ENCODE data around the gene CCHCR1.
A peak's percentile ranks its signal among the peaks of the same experiment; 100 is the strongest.

CCHCR1 gene

GRCh38 chr6:31126396-31127175 is 31.0 kb downstream of the CCHCR1 start:
- DNase-seq: no peak

- no peak for DNase-seq
Measured at GRCh38 chr6:31125586-31126363, 31.8 kb downstream of the CCHCR1 start.

GRCh38 chr6:31125162-31125561 is 32.4 kb downstream of the CCHCR1 start:
- no peak for DNase-seq

DNA sequence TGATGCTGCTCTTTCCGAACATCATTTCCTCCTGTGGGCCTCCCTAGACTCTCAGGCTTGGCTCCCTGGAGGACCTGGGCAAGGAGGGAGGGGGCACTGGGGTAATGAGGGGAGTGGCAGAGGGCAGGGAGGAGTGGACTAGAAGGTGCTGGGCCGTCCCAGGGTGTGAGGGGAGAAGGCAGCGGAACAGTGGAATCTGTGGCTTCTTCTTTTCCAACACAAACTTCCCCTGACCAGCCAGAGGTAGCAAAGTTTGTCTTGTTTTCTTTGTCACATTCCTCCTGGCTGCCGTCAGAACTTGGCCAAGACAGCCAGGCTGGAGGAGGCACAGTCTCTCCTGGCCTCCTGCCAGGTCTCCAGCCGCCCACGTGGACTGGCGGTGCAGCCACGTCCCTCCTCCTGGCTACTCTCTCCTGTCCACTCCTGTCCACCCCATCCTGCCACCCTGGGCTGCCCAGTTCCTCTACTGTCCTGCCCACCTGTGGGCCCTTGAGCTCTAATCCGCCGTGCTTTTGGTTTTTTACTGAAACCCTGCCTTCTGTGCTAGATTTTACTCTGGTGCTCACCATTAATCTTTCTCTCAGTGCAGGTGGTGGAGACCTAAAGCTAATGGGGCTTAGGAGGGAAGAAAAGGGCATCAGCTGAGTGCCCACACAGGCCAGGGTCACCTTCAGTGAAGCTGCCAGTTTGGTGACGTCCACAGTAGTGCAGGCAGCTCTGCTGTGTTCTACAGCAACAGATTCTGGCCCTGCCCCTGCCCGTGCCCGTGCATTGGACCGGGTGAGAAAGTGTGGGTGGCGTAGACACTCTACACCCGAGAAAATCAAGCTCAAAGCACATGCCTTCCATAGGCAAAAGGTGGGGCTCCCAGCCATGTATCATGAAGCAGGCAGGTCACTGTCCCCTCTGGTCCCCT is 34.6 kb downstream of the CCHCR1 start:
- peak; percentile 57 for DNase-seq

DNA sequence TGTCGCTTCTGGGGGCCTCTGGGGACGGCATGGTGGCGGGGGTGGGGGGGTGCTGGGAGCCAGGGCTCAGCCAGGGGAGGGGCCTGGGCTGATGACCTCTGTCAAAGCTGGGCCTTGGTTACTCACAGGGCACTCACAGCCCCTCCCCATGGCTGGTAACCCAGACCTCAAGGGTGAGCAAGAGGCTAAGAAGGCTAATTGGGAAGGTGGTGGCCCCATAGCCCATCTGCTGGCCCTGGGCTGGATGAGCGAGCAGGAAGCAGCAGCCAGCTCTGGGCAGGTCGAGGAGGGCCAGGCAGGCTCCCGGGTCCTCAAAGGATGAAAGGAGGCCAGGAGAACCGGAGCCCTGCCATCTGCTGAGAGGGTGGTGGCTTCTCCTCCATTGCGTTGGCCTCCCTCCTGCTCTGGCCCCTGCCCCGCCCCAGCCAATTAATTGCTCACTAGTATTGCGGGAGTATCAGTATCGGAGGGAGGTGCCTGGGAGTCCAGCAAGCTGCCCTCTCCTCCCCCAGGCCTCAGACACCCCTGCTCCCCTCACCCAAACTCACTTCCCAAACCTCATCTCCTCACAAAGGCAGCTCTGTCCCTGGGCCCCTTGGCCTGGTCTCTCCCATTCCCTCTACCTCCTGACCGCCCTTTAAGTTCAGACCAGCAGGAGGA is 36.3 kb downstream of the CCHCR1 start:
- DNase-seq: no peak

DNA sequence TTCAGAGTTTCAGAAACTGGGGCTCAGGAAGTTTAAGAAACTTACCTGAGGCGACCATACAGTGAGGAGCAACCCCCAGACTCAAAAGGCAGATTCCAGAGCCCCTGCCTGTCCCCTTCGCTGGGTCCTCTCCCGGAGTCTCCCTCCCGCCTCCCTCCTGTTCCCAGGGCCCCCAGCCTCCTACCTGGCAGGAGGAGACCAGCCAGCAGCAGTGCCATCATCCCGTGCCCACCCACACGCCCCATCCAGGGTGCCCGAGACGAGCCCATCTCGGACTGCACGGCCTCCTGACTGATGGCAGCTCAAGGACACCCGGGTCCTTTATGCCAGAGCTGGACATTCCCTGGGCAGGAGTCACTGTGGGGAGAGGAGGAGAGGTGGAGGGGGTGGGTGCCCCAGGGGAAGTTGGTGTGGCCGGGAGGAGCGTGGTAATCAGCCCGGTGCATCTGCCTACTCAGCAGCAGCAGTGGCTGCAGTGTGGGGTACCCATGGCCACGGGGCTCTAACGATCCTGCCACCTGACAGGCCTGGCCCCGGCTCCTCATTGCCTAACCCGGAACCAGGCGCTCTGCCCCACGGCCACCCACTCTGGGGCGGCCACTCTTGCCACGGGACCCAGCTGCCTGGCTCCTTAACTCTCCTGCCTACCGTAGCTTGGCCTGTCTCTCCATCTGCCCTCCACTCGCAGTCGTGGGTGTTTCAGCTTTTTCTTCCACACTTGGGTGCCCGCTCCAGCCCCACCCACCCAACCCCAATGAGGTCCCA is 37.3 kb downstream of the CCHCR1 start, which contains the start of gene CDSN:
Gene CDSN (minus strand): TSS at position 296 of the 765 bp plus-strand sequence. CDS start 27 bp downstream, at position 269.
- DNase-seq: no peak

GRCh38 chr6:31118178-31118577 is 39.4 kb downstream of the CCHCR1 start:
- DNase-seq: no peak

DNA sequence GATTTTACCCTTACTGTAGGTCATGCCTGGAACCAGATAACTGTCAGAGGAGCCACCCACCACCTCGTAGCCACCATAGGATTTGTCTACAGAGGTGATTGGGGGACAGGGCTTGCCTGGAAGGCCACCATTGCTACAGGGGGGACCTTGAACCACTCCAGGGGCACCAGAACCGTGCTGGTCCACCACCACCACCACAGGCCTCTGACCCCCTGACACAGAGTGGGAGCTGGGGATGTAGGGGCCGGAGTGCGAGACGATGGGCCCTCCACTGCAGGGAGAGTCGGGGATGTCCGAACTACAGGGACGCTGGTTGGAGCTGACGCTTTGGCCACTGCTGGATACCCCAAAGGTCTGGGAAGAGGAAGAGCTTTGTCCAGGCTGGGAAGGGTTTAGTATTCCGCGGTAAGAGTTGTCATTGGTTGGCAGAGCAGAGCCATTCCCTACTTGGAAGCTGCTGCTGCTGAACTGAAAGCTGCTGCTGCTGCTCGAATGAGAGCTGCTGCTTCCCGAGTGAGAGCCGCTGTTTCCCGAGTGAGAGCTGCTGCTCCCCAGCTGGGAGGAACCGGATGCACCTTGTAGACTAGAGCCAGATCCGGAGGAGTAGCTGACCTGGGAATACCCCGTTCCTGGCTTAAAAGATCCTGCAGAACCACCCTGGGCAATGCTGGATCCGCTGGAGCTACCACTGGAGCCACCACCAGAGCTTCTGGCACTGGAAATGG is 40.8 kb downstream of the CCHCR1 start:
- no peak for DNase-seq

GRCh38 chr6:31115941-31116560 is 41.6 kb downstream of the CCHCR1 start:
- DNase-seq: no peak

DNA sequence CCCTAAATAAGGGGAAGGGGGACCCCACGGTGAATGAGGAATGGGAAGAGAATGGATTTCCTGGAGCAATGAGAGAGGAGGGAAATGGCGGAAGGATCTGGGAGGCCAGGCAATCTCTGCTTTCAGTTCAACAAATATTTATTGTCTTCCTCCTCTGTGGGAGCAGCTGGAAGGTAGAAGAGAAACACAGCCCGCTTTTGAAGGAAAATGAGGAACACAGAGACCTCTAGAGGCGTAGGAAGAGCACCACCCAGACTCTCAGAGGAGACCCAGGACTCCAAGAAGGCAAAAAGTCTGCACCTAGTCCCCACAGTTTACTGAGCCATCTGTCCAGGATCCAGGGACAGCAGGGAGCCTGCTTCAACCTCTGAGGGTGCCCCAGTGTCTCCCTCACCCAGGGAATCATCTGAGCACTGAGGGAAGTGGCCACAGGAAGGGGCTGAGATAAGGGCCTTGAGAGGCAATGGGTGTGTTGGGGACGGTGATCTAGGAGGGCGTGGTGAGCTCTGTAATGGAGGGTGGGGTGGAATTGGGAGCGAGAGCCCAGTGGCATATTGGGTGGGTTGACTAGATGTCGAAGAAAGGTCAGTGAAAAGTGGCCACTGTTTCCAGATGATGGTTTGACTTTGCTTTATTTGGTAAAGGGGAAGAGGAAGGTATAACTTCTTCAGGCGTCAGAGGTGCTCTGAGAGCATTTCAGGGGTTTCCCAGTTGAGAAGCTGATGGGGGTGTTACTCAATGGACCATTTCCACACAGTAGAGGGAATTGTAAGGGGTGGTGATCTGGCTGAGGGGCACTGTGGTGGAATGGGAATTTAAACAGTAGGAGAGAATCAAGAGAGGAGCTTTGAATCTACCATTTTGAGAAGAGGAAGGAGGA is 42.4 kb downstream of the CCHCR1 start:
- peak; percentile 34 for DNase-seq

GRCh38 chr6:31114541-31114878 is 43.1 kb downstream of the CCHCR1 start, which contains the start of gene PSORS1C1:
TSS of gene PSORS1C1 (plus strand) at chr6:31114800. CDS start at chr6:31129633, 14,833 bp downstream.
- peak; percentile 40 for DNase-seq

DNA sequence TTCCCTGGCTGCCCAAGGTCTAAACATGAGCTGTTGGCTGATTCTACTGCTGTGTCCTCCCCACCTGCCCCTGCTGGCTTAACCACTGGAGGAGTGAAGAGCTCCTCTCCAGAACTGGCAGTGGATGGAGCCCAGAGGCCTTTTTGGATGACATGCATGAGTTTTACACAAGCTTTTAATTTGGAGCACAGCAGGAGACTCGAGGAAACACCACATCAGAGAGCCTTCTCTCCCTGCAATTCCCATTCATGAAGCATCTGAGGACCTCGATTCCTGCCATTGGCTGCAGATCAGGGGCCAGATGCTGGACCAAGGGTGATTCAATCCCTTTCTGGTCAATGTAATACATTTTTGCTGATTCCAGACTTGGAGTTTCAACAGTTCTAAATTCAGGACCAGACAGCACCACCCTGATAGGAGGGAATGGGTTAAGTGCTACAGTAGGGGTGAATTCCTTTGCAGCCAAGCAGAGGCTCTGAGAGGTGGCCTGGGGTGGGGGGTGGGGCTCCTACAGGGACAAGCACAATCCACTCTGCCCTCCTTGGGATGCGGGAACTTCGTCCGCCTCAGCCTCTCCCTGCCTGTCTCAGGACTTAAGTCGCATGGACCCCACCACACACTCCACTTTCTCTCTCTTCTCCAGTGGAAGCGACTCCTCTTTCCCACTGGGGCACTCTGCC is 43.6 kb downstream of the CCHCR1 start:
- no peak for DNase-seq

- no peak for DNase-seq
Measured at GRCh38 chr6:31112478-31112877, 45.1 kb downstream of the CCHCR1 start, which contains the start of gene C6orf15. TSS of gene C6orf15 (minus strand) at chr6:31112575. CDS start at chr6:31112555, 20 bp downstream.

- DNase-seq: no peak
Measured at GRCh38 chr6:31111712-31112111, 45.9 kb downstream of the CCHCR1 start.

DNA sequence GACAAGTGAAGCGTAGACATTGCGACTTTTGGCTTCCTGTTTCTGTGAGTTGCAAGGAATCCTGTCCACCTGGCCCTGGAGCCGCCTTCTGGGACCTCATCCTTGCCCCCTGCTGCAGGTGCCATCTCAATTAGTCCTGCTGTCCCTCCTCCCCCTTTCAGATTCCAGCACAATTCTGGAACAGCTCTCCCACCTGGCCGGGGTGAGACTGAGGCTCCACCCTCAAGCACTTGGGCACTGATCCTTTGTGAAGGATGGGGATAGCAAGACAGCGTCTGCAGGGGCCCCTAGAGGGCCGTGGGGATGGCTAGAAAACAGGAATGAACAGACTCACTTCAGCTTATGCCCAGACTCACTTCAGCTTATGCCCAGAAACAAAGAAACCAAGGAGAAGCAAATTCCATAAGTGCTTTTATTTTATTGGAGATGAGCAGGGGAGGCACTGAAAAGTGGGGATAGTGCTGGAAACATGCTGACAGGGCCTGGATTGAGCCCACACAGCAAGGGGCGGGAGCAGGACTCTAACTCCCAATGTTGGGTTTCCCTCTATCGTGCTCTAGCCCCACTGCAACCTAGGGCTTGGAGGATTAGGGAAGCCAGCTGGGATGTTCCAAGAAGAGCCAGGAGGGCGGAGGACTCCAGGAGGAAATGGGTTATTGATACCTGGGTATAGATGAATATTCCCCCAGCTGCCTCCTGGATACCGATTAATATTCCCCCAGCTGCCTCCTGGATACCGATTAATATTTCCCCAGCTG is 46.6 kb downstream of the CCHCR1 start:
- DNase-seq: no peak

DNA sequence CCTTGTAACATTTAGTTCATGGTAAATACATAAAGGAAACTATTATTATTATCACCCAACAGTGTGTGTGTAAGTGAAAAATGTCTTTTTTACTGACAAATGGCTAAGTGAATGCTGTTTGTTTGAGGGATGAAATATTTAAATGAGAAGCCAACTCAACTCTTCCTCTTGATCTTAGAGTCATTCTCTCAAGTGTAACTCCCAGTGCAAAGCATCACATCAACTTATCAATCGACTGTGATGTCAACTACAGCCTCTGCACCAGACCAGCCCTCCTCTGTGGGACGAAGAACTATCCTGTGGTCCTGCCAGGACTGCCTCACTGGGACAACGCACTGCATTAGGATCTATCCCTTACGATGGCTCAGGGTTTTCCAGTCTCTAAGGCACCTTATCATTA is 50.5 kb downstream of the CCHCR1 start:
- DNase-seq: no peak

DNA sequence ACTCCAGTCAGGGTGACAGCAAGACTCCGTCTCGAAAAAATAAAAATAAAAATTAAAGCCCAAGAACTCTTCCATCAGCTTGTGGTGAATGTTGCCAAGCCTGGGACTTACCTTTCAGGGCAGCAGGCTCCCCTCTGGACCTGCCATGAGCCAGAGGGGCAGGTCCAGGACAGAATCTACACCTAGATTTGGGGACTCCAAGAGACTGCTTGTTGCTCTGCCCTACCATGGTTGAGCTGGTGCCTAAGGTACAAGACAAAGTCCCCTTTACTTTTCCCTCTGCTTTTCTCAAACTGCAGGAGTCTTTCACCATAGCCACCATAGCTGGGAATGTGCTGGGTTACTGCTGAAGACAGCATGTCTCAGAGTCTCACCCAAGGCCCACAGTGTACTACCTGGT is 54.5 kb downstream of the CCHCR1 start:
- DNase-seq: no peak

DNA sequence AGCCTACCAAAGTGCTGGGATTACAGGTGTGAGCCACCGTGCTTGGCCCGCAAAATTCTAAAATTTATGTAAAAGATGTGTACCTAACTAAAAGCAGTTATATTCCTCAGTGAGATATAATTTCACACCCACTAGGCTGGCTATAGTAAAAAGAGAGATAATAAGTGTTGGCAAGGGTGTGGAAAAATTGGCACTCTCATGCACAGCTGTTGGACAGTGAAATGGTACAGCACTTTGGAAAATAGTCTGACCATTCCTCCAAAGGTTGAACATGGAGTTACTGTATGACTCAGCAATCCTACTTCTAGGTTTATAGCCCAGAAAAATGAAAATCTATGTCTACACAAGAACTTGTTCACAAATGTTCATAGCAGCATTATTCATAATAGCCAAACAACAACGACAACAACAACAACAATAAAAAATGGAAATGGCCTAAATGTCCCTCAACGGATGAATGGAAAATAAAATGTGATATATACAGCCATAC is 59.1 kb downstream of the CCHCR1 start:
- no peak for DNase-seq
